Heart right ventricle (tissue), 16 donors: ENCODE data around the gene AP2B1. TPM values are rescaled to one million over a fixed set of nuclear protein-coding genes. Genes with fewer than 3 reads are reported as not detected.

Experiments
- ATAC-seq, 8 donors: fragments of 200-7000 bp; cut with Tn5 transposase; one replicate each; pipeline ENCODE4 v1.9.1; 2020; ENCODE audit warnings: mild to moderate bottlenecking in 8 of 8, moderate library complexity in 8 of 8, moderate number of reproducible peaks in 1 of 8
- DNase-seq, 2 donors: peaks; one replicate each; pipeline ENCODE4 v3.0.0-alpha.2; 2020
- H3K27ac ChIP-seq, 10 donors: fragments of 200-600 bp; sonication (generic) in 2 of 10; one replicate each; pipeline versions ENCODE4 v1.5.0 to v1.8.0; 2020 to 2022; ENCODE audit warnings: mild to moderate bottlenecking in 3 of 10
- H3K27me3 ChIP-seq, 7 donors: fragments of 200-600 bp; one replicate each; pipeline ENCODE4 v1.8.0; 2021 to 2022; ENCODE audit warnings: mild to moderate bottlenecking in 2 of 7
- H3K36me3 ChIP-seq, 9 donors: fragments of 200-600 bp; sonication (generic) in 1 of 9; one replicate each; pipeline versions ENCODE4 v1.5.0 to v1.8.0; 2020 to 2022; ENCODE audit warnings: mild to moderate bottlenecking in 2 of 9
- H3K4me1 ChIP-seq, 9 donors: fragments of 200-600 bp; sonication (generic) in 1 of 9; one replicate each; pipeline versions ENCODE4 v1.5.0 to v1.8.0; 2020 to 2022; ENCODE audit warnings: mild to moderate bottlenecking in 4 of 9
- H3K4me3 ChIP-seq, 10 donors: fragments of 200-600 bp; sonication (generic) in 2 of 10; one replicate each; pipeline versions ENCODE4 v1.5.0 to v1.8.0; 2020 to 2022; ENCODE audit warnings: mild to moderate bottlenecking in 7 of 10, moderate library complexity in 2 of 10
- H3K9me3 ChIP-seq, 11 donors: fragments of 200-600 bp in 10 of 11; sonication (generic) in 2 of 11; one replicate each; pipeline versions ENCODE4 v1.5.0 to v1.8.0; 2013 to 2022; ENCODE audit warnings: mild to moderate bottlenecking in 2 of 11, control low read depth in 1 of 11, moderate library complexity in 1 of 11
- CTCF ChIP-seq, 9 donors: fragments of 200-600 bp; sonication (generic) in 2 of 9; IDR thresholded peaks; one replicate each; pipeline versions ENCODE4 v1.5.0 to v1.8.0; 2021 to 2022; ENCODE audit warnings: antibody characterized with exemption in 9 of 9, mild to moderate bottlenecking in 5 of 9, moderate library complexity in 1 of 9
- WGBS, 2 donors: extraction: QIAGEN DNeasy Blood & Tissue Kit; methylation state at CpG; one replicate each; pipeline ENCODE4 v1.1.7; 2013; ENCODE audit warnings: inconsistent platforms in 1 of 2; 5-methylcytosine and 5-hydroxymethylcytosine counted together
- intact Hi-C, 10 donors: fragments of 100-400 bp; cut with DNase I; formaldehyde crosslinking; loops; one replicate each; pipeline versions ENCODE4 v1.11.1 to v1.14.2; 2022
- polyA plus RNA-seq, 2 donors: library from polyadenylated mRNA; stranded (reverse); fragments of 200-250 nt; gene quantifications; one replicate each; pipeline ENCODE4 v1.2.3, GENCODE V29; 2013
- total RNA-seq, 10 donors: library from RNA; stranded (reverse); fragmentation: NEBNext Ultra II Directional in 3 of 10; extraction: Animal tissue kit (Norgen Biotek cat#: 25700) in 3 of 10; gene quantifications; one replicate each; pipeline versions ENCODE4 v1.2.1 to v1.2.4, GENCODE V29; 2021 to 2023
- donor health status: Arrhythmogenic right ventricular cardiomyopathy.
- donor health status: ischemic (EF 13 %, LVEDD 7.1; RV severe dilation, severe dysfunction).
- donor health status: healthy with polysubstance abuse.
- donor health status: DM: no; HTN: yes; CAD: no.
- donor health status: DM: no; HTN: no; CAD: no.
- donor health status: ischemic (EF 25% LVEDD 6.9; RV normal size, moderate dysfunction).
- donor health status: ischemic (EF 25% LVEDD 5.7; RV mildly dilated, moderate dysfunction).
- donor health status: healthy.
- donor health status: DM: yes; HTN: yes; CAD: no.
- donor health status: Ischemic cardiomyopathy.
- donor health status: ischemic (EF 35%, LVEDD 5.7; RV mildly dilated, moderate dysfunction).
- donor health status: nonischemic (EF 11% LVEDD 7.7; RV severe dilation, severe dysfunction).
- donor health status: DM: yes; HTN: yes; CAD: no.
- donor health status: PGD.
- donor health status: ischemic (EF 29% LVEDD 5.4; RV normal size, mild dysfunction).
- donor health status: nonischemic (EF 23%, LVEDD 6.1; RV moderate dilation, normal function).

Gene AP2B1
- total and polyA plus RNA-seq, 12 donors: 20.0 to 173 (median 129) TPM

- intact Hi-C loops: loop anchor here in 1 of 10 donors (10.0 kb wide), 1 partner anchor 59 kb away; no protein-coding TSS in a partner anchor
- peaks cover 0 to 4% (median 0%) of the 10 kb centered on the region in 9 donors for H3K4me1 ChIP-seq
- no peak for DNase-seq
Measured at GRCh38 chr17:35553310-35553709, 33.8 kb upstream of the AP2B1 start.

GRCh38 chr17:35554668-35555067 lies 32.5 kb upstream of the AP2B1 start:
- H3K4me3 ChIP-seq: no peak overlapping the region
- peaks cover 0 to 4% (median 0%) of the 10 kb centered on the region in 9 donors for H3K4me1 ChIP-seq
- peaks cover 0 to 41% (median 10%) of the 10 kb centered on the region in 7 donors for H3K27me3 ChIP-seq
- intact Hi-C loops: loop anchor here in 1 of 10 donors (10.0 kb wide), 1 partner anchor 60 kb away; no protein-coding TSS in a partner anchor
- ATAC-seq: no peak
- no peak for DNase-seq
- 65 to 70% methylated on average over 5 of the region's 5 CpGs for WGBS, 2 donors
- no peaks in the 10 kb centered on the region for H3K9me3 ChIP-seq
- H3K36me3 ChIP-seq: no peaks in the 10 kb centered on the region
- no peak for TF ChIP-seq CTCF (IDR thresholded peaks at IDR 0.05)
- H3K27ac ChIP-seq: no peak overlapping the region

More at GRCh38 chr17:35553310-35553709, 33.8 kb upstream of the AP2B1 start:
- WGBS, 2 donors: 77 to 80% methylated on average over 4 of the region's 4 CpGs
- Histone ChIP-seq H3K4me3 (no peak overlapping the region), H3K36me3 (no peaks in the 10 kb centered on the region), H3K9me3 (no peaks in the 10 kb centered on the region), H3K27ac (no peak overlapping the region), H3K27me3 (peaks cover 0 to 27% (median 2%) of the 10 kb centered on the region in 7 donors)
- no peak for TF ChIP-seq CTCF (IDR thresholded peaks at IDR 0.05)
- no peak for ATAC-seq

- intact Hi-C loops: loop anchor here in 1 of 10 donors (10.0 kb wide), 1 partner anchor 61 kb away; no protein-coding TSS in a partner anchor
- 89 to 90% methylated on average over 5 of the region's 5 CpGs for WGBS, 2 donors
- peaks cover 0 to 41% (median 10%) of the 10 kb centered on the region in 7 donors for H3K27me3 ChIP-seq
Measured at GRCh38 chr17:35555691-35556090, 31.4 kb upstream of the AP2B1 start.

GRCh38 chr17:35557353-35557752 lies 29.8 kb upstream of the AP2B1 start:
- no peaks in the 10 kb centered on the region for H3K36me3 ChIP-seq
- intact Hi-C loops: loop anchor here in 1 of 10 donors (10.0 kb wide), 1 partner anchor 63 kb away; no protein-coding TSS in a partner anchor
- TF ChIP-seq CTCF (IDR thresholded peaks at IDR 0.05): no peak
- no peak overlapping the region for H3K27ac ChIP-seq
- H3K27me3 ChIP-seq: peaks cover 0 to 41% (median 10%) of the 10 kb centered on the region in 7 donors
- whole genome bisulfite sequencing, 2 donors: 75 to 84% methylated on average over 3 of the region's 3 CpGs
- peaks cover 0 to 4% (median 0%) of the 10 kb centered on the region in 9 donors for H3K4me1 ChIP-seq
- H3K4me3 ChIP-seq: no peak overlapping the region
- DNase-seq: no peak
- H3K9me3 ChIP-seq: no peaks in the 10 kb centered on the region
- ATAC-seq: no peak

More at GRCh38 chr17:35555691-35556090, 31.4 kb upstream of the AP2B1 start:
- Histone ChIP-seq H3K4me3 (no peak overlapping the region), H3K36me3 (no peaks in the 10 kb centered on the region), H3K9me3 (no peaks in the 10 kb centered on the region), H3K27ac (no peak overlapping the region), H3K4me1 (peaks cover 0 to 4% (median 0%) of the 10 kb centered on the region in 9 donors)
- DNase-seq (no peak), ATAC-seq (no peak)
- TF ChIP-seq CTCF (IDR thresholded peaks at IDR 0.05): peak in 4 of 9 donors; percentile 11 to 23 (median 18)
